ENCODE data around the gene ARHGAP19. TPM values are rescaled to one million over a fixed set of nuclear protein-coding genes. Genes with fewer than 3 reads are reported as not detected.

The ARHGAP19 gene
- total and polyA plus RNA-seq, 9 of the 15 experiments (the other 6 are each of a cell fraction or from before 2014, with no cell fraction given), result 14.8 to 49.5 (median 26.8) TPM

DNA sequence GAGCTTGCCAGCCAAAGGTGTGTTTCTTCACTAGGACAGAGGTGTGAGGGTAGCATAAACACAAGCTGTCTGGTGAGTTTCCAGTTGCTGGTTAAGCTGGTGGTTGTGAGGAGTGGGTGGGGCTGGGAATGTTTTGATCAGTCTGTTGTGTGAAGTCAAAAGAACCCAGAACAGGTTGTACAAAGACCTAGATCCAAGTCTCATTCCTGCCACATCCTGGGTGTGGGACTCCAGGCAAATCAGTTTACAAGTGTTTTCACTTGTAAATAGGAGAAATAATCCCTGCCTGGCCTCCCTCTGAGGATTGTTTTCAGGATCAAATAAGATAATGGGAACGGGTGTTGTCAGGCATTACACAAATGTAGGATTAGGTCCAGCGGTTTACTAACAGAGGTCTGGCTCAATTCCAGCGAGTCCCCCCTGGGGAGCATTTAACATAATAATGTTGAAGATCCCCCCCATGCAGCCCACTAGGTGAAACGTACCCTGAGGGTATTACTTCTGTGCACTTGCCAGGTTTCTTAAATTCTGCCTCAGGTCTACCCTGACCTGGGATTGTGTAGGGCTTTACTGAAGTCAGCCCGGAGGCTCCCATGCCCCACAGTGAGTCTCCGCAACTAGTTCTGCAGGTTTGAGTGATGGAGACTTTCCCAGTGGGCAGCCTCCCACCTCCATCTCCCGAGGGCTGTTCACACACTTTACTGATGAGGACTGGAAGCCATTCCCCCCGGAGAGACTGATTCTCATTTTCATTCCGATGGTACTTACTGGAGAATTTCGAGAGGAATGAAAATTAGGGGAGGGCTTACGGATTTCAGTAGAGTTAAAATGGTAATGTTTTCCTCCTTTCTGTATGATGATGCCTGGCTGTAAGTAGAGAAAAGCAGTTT lies 44.8 kb upstream of the ARHGAP19 start:
- Histone ChIP-seq H3K4me1 (replicated peaks in 1 of 2; ENCODE audit: control insufficient read depth in 2 of 2, insufficient read depth in 2 of 2, low read length in 2 of 2) (peaks cover 3 to 22% of the 10 kb centered on the region in 2 experiments; a peak in 4 of 5 replicates), H3K4me3 (no peak overlapping the region), H3K9ac (ENCODE audit: insufficient read depth in 1 of 2, low read depth in 2 of 2, low read length in 2 of 2) (peak overlapping the region in 1 of 2 experiments; percentile 43; a peak in 1 of 4 replicates), H3K9me1 (ENCODE audit: control insufficient read depth, insufficient read depth, low read length) (no peaks in the 10 kb centered on the region), H2AFZ (ENCODE audit: low read depth, low read length) (peak overlapping the region; percentile 73), H3K4me2 (ENCODE audit: insufficient read depth, low read length) (no peak overlapping the region; the same call in 1 of the 2 replicates), H3K27me3 (ENCODE audit: control insufficient read depth in 2 of 2, insufficient read depth in 2 of 2, low read length in 2 of 2) (no peaks in the 10 kb centered on the region), H3K9me3 (replicated peaks; ENCODE audit: control insufficient read depth, insufficient read depth, low read depth, low read length) (no peaks in the 10 kb centered on the region), H3K36me3 (ENCODE audit: control insufficient read depth, insufficient read depth, low read length) (peaks cover 11% of the 10 kb centered on the region; the same call in 1 of the 3 replicates), H3K79me2 (ENCODE audit: control insufficient read depth, insufficient read depth, low read length) (peaks cover 19% of the 10 kb centered on the region), H4K20me1 (replicated peaks; ENCODE audit: control insufficient read depth, insufficient read depth, low read length) (no peaks in the 10 kb centered on the region), H3K27ac (ENCODE audit: extremely low read depth, low read depth, low read length) (no peak overlapping the region)
- WGBS (ENCODE audit: insufficient coverage, low coverage, missing lambda C conversion rate), result 39% methylated on average over 11 of the region's 11 CpGs
- ChIA-PET POLR2A (interaction anchor here (0.6 to 1.3 kb wide), 2 partner anchors 8 to 11 kb away, joined by 3 to 4 read pairs; no protein-coding TSS in a partner anchor), CTCF (ENCODE audit: low intra/inter-chr PET ratio) (no interaction called here)
- intact Hi-C loops (cut with micrococcal nuclease), result no loop called here
- no peak for TF ChIP-seq HLTF (IDR thresholded peaks at IDR 0.05)
- in situ Hi-C loops (cut with MboI), result no loop called here
- FAIRE-seq (peak; percentile 63), DNase-seq (ENCODE audit: extremely low read depth in 1 of 4, low spot score in 3 of 4) (no peak), ATAC-seq (no peak)
- no TSS peak for BruUV-seq (replicated peaks)

DNA sequence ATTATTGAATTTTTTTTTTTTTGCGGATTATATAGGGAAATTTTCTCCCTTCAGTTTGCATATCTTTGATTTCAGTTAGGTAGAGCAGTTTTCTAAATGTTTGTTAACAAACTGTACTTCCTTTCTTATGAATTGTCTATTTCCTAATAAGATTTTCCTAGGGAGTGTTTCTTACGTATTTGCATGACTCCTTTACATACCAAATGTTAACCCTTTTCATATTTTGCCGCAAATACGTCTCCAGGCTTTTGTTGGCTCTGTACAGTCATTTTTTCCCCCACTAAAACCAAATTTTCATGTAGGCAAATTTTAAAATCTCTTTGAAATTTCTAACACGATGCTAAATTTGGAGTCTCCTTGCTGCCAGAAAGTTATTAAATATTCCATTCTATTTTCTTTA lies 44.0 kb upstream of the ARHGAP19 start:
- ChIA-PET CTCF (ENCODE audit: low intra/inter-chr PET ratio) (interaction anchor here (0.7 kb wide), 1 partner anchor 184 kb away, joined by 3 read pairs; no protein-coding TSS in a partner anchor), POLR2A (no interaction called here)
- no peak for ATAC-seq
- Histone ChIP-seq H2AFZ (ENCODE audit: low read depth, low read length) (peak overlapping the region; percentile 17; the same call in 1 of the 2 replicates), H3K4me2 (ENCODE audit: insufficient read depth, low read length) (no peak overlapping the region), H4K20me1 (replicated peaks; ENCODE audit: control insufficient read depth, insufficient read depth, low read length) (no peaks in the 10 kb centered on the region), H3K79me2 (ENCODE audit: control insufficient read depth, insufficient read depth, low read length) (peaks cover 27% of the 10 kb centered on the region), H3K9me3 (replicated peaks; ENCODE audit: control insufficient read depth, insufficient read depth, low read depth, low read length) (no peaks in the 10 kb centered on the region), H3K27ac (ENCODE audit: extremely low read depth, low read depth, low read length) (no peak overlapping the region), H3K4me3 (no peak overlapping the region), H3K9me1 (ENCODE audit: control insufficient read depth, insufficient read depth, low read length) (no peaks in the 10 kb centered on the region), H3K9ac (ENCODE audit: insufficient read depth in 1 of 2, low read depth in 2 of 2, low read length in 2 of 2) (no peak overlapping the region), H3K4me1 (replicated peaks in 1 of 2; ENCODE audit: control insufficient read depth in 2 of 2, insufficient read depth in 2 of 2, low read length in 2 of 2) (peaks cover 3 to 22% of the 10 kb centered on the region in 2 experiments; a peak in 4 of 5 replicates), H3K36me3 (ENCODE audit: control insufficient read depth, insufficient read depth, low read length) (peaks cover 11% of the 10 kb centered on the region; the same call in 1 of the 3 replicates), H3K27me3 (ENCODE audit: control insufficient read depth in 2 of 2, insufficient read depth in 2 of 2, low read length in 2 of 2) (no peaks in the 10 kb centered on the region)
- no peak for DNase-seq (ENCODE audit: extremely low read depth in 1 of 4, low spot score in 3 of 4)
- intact Hi-C loops (cut with micrococcal nuclease) (no loop called here), in situ Hi-C loops (cut with MboI) (no loop called here)
- FAIRE-seq, result no peak
- WGBS (ENCODE audit: insufficient coverage, low coverage, missing lambda C conversion rate), result 71% methylated on average over 5 of the region's 5 CpGs
- BruUV-seq (replicated peaks), result no TSS peak
- TF ChIP-seq, protein P1, sequence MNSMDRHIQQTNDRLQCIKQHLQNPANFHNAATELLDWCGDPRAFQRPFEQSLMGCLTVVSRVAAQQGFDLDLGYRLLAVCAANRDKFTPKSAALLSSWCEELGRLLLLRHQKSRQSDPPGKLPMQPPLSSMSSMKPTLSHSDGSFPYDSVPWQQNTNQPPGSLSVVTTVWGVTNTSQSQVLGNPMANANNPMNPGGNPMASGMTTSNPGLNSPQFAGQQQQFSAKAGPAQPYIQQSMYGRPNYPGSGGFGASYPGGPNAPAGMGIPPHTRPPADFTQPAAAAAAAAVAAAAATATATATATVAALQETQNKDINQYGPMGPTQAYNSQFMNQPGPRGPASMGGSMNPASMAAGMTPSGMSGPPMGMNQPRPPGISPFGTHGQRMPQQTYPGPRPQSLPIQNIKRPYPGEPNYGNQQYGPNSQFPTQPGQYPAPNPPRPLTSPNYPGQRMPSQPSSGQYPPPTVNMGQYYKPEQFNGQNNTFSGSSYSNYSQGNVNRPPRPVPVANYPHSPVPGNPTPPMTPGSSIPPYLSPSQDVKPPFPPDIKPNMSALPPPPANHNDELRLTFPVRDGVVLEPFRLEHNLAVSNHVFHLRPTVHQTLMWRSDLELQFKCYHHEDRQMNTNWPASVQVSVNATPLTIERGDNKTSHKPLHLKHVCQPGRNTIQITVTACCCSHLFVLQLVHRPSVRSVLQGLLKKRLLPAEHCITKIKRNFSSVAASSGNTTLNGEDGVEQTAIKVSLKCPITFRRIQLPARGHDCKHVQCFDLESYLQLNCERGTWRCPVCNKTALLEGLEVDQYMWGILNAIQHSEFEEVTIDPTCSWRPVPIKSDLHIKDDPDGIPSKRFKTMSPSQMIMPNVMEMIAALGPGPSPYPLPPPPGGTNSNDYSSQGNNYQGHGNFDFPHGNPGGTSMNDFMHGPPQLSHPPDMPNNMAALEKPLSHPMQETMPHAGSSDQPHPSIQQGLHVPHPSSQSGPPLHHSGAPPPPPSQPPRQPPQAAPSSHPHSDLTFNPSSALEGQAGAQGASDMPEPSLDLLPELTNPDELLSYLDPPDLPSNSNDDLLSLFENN (IDR thresholded peaks at IDR 0.05; ENCODE audit: low read depth in 2 of 2, low read length in 2 of 2), result no peak
- TF ChIP-seq NR1H2 (CRISPR knock-in tag; IDR thresholded peaks at IDR 0.05), result no peak
- TF ChIP-seq ARID1B (IDR thresholded peaks at IDR 0.05), result no peak
- TF ChIP-seq, protein P2, sequence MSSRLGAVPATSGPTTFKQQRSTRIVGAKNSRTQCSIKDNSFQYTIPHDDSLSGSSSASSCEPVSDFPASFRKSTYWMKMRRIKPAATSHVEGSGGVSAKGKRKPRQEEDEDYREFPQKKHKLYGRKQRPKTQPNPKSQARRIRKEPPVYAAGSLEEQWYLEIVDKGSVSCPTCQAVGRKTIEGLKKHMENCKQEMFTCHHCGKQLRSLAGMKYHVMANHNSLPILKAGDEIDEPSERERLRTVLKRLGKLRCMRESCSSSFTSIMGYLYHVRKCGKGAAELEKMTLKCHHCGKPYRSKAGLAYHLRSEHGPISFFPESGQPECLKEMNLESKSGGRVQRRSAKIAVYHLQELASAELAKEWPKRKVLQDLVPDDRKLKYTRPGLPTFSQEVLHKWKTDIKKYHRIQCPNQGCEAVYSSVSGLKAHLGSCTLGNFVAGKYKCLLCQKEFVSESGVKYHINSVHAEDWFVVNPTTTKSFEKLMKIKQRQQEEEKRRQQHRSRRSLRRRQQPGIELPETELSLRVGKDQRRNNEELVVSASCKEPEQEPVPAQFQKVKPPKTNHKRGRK (tag; IDR thresholded peaks at IDR 0.05), result no peak
- no peak for TF ChIP-seq CBX2 (IDR thresholded peaks at IDR 0.05; ENCODE audit: insufficient read depth, low read length, poor library complexity, severe bottlenecking)
- no peak for TF ChIP-seq SRSF1 (IDR thresholded peaks at IDR 0.05; ENCODE audit: low read depth, low read length)

Measured in K562 (cell line).